ENCODE data around the gene PABPC1L.

GRCh38 chr20:44988631-44989171, 78.8 kb downstream of the PABPC1L start:
- TF ChIP-seq CTCF (tag by site-specific recombination; IDR thresholded peaks at IDR 0.05) (no peak), ZNF184 (tag by site-specific recombination; IDR thresholded peaks at IDR 0.05) (no peak)
